ENCODE measurements around the gene DPY19L3.

The DPY19L3 gene

DNA sequence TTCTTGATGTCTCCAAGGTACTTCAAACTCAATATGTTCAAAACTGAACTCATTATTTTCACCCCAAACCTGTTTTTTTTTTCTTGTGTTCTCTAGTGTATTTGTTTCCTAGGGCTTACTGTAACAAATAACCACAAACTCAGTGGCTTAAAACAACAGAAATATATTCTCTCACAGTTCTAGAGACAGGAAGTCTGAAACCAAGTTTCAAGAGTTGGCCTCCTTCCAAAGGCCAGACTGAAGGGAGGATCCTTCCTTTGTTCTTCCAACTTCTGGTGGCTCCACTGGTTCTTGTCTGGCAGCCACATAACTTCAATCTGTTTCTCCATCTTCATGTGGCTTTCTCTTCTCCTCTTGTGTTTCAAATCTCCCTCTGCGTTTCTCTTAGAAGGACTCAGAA is 113.5 kb downstream of the DPY19L3 start:
- no peak for DNase-seq (ENCODE audit: low spot score)

DNA sequence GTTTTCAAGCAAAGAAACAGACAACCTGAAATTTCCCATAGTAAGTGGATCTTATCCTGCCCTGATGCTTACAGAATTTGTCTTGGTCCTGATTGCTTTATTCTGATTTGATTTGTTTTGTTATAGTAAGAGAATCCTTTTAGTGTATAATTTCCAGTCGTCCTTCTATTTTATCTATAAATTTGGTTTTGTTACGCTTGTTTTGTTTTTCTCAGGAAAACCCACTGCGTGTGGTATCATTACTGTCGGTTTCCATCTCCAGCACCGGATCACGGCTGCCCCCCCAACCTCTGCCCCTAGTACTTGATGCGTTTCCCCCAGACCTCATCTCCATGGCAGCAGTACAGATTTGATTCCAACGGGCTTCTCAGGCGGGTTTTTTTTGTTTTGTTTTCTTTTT is 117.4 kb downstream of the DPY19L3 start:
- DNase-seq (ENCODE audit: low spot score) = no peak

DNA sequence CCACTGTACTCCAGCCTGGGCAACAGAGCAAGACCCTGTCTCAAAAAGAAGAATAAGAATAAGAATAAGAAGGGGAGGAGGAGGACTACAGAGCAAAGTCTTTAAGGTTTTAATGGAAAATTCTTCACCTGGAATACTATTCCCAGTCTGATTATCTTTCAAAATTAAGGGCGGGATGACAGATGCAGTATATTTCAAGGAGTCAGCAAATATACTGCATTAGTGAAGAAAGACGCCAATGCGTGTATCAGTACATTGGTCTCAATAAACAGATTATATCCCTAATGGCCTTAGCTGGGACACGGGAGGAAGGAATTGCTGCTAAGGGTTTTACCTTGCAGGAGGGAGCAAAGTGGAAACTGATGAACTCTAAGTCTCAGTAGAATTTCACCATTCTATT is 121.3 kb downstream of the DPY19L3 start:
- DNase-seq (ENCODE audit: low spot score) = no peak

DNA sequence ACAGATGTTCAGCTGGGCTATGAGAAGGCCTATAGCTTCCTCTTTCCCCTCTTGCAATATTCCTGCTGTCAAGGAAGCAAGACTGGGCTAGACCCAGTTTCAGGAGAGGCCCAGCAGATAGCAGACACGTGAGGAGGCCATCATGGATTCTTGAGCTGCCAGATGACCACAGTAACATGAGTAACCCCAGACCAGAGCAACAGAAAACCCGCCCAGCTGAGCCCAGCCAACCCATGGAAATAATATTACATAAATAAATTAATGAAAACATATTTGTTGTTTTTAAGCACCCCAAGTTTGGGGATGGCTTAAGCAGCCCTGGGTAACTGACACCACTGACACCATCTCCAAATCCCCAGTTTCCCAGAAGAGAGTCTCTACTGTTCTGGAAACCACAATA is 125.2 kb downstream of the DPY19L3 start:
- no peak for DNase-seq (ENCODE audit: low spot score)

DNA sequence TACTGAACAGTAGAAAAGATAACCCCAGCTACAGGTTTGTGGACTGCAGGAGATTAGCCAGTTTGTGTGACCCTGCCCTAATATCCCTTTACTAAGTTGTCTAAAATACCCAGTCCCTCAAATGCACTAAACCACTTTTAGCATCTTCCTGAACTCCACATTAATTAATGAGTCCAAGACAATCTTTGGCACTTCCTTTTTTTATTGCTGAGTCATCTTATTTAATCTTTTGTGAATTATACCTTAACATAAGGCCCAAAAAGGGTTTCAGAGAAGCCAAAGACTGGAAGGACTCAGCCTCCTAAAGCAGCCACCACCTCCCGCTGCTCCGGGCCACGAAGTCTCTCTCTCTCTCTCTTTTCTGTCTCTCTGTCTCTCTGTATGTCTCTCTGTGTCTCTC is 126.7 kb downstream of the DPY19L3 start:
- DNase-seq (ENCODE audit: low spot score) = no peak

All from HuH-7 (cell line).